ENCODE measurements around the gene PSD4.

PSD4 gene

DNA sequence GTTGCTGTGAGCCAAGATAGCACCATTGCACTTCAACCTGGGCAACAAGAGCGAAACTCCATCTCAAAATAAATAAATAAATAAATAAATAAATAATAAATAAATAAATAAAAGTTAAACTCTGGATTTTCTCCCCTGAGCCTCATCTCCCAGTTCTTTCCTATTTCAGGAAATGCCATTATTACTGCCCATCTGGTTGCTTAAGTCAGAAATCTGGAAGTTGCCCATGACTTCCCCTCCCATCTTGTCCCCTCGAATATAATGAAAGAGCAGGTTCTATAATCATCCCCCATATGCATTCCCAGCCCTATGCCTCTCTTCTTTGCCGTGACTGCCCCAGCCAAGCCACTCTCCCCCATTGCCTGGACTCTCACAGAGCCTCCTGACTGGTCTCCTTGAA is 4.2 kb upstream of the PSD4 start:
- DNase-seq = no peak

DNA sequence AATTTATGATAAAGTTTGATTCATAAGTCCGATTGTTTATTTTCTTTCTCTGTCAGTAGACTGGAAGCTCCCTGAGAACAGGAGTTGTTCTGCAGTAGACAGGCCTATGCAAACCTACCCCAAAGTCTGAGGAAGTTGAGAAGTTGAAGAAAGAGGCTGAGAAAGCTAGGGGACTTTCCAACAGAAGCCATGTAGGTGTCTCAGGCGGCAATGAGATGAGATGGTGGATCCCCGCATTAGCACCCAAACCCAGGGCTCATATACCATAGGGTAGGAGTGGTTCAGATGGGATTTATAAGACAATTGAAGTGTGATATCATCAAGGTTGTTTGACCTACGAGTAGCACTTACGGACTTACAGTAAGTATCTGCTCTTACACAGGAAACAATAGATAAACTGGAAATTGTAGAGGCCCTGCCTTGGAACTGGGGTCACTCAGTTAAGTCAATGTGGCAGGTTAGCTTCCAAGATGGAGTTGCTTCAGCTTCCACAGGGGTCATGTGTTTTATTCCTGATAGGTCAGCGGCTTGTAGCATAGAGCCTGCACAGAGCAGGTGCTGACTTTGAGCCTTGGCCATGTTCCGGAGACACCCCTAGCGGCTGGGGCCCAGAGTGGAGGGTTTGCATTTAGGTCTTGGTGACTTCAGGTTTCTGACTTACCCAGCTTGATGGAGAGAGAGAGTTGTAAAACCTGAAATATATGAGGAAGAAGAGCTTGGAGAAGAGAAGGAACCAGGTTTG is 2.3 kb upstream of the PSD4 start:
- DNase-seq = no peak

DNA sequence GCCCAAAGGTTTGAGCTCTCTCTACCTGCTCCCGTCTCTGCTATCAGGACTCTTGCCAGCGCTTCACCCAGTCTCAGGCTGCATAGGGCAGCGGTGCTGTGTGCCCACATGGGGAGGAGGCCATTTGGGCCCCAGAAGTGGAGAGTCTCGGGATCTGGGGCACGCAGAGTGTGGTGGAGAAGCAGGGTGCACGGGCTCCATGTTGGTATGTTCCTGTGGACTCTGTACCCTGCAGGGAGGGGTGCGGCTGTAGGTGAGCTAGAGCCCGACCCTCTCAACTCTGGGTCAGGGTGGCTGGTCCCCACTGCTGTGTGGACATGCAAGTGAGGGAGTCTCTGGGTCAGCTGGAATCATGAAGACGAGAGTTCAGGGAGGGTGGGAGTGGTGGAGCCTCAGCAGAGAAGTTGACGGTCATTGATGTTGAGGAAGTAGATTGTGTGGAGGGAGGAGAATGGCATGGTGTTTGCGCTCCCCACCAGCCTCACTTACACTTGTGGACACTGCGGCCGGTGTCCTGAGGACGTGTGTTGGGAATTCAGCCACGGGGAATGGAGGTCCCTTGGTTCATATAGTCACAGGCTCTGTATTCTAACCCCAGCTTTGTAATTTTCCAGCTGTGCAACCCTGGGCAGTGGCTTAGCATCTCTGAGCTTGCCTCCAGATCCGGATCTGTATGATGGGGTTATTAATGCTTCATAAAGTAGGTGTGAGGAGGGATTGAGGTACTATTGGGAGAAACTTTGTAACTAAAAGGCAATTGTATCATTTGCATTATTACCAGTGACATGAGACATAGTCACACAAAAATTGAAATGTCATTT is 840 bp upstream of the PSD4 start:
- no peak for DNase-seq

GRCh38 chr2:113174376-113174750 is 592 bp downstream of the PSD4 start:
- no peak for DNase-seq

DNA sequence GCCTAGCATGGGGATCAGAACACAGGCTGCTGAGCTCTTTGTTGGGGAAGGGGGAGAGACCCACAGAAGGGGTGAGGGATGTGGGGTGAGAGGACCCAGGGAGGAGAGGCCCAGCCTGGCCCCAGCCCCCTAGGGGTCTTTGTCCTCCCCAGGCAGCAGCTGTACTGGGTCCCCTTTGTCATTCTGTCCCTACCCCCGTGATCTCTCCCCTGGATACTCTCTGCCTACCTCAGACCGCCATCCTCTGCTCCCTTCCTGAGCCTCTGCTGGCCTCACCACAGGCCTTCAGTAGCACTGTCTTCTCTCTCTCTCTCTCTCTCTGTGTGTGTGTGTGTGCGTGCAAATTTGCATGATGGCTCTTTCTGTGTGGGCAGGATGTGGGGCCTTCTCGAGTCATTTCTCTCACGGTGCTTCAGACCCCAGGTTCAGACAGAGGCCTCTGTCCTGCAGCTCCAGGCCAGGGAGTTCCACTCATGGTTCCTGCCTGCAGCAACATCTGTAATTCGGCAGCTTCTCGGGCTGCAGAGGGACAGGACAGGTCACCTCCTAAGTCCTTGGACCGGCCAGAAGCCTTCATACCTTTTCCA is 1.4 kb downstream of the PSD4 start:
- no peak for DNase-seq

DNA sequence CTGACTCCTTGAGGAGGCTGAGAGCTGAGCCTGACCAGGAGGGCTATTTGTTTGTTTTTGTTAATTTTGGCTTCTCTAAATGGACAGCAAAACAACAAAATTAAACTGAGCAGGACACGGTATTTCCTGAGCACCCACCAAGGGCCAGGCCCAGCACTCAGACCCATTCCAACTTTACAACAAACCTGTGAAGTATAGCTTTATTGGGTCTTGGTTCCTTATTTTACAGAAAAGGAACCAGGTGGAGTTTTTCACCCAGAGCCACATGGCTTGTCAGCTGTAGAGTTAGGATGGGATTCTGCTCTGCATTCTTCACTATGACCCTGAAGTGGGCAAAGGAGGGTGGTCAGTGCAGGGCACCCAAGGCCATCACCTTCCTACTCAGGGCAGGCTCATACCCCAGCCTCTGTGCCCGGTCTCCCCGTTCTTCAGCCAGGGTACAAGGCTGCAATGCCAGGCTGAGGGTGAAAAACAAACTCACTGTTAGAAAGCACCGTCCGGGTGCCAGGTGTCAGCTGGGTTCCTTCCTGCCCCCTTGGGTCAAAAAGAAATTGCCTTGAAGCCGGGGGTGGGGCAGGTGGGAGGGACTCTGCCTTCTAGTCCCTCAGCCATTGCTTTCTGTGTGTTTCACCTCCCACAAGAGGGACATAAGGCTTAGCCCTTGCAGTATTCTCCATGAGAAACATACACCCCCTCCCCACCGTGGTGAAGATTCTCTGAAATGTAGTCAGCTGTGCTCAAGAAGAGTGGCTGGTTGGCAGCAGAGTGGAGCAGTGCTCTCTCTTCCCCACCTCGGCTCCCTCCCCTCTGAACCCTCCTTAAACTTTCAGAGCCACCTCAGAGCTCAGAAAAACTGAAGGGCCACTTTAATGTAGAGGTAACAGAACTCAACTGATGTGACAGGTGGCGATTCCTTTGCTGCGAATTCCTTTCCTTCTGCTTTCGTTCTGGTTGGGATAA is 2.2 kb downstream of the PSD4 start:
- no peak for DNase-seq

- DNase-seq = no peak
Measured at GRCh38 chr2:113176696-113177355, 3.1 kb downstream of the PSD4 start.

DNA sequence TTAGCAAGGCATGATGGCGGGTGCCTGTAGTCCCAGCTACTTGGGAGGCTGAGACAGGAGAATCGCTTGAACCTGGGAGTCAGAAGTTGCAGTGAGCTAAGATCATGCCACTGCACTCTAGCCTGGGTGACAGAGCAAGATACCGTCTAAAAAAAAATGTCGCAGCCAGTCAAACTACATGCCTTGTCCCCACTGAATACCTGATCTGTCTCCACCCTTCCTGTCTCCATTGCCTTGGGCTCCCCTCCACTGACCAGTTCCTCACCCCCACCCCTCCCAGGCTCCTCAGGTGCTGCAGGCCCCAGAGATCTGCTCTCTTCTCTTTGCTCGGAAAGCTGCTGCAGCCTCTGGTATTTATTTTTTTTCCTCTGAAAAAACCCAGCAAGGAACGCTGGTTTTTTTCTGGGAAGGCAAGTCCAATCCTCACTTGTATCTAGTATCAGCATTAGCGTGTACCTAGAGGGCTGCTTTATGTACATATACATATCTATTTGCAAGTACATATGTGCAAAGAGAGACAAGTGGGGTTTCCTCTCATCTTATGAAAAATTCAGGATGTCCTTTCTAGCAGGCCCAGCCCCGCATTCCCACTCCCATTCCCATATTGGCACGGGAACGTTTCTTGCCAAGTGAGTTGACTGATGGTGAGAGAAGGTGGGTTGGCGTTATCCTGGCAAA is 4.4 kb downstream of the PSD4 start:
- DNase-seq = no peak

- DNase-seq = no peak
Measured at GRCh38 chr2:113178891-113179290, 5.1 kb downstream of the PSD4 start.

GRCh38 chr2:113179446-113180045 is 5.8 kb downstream of the PSD4 start:
- DNase-seq = no peak

DNA sequence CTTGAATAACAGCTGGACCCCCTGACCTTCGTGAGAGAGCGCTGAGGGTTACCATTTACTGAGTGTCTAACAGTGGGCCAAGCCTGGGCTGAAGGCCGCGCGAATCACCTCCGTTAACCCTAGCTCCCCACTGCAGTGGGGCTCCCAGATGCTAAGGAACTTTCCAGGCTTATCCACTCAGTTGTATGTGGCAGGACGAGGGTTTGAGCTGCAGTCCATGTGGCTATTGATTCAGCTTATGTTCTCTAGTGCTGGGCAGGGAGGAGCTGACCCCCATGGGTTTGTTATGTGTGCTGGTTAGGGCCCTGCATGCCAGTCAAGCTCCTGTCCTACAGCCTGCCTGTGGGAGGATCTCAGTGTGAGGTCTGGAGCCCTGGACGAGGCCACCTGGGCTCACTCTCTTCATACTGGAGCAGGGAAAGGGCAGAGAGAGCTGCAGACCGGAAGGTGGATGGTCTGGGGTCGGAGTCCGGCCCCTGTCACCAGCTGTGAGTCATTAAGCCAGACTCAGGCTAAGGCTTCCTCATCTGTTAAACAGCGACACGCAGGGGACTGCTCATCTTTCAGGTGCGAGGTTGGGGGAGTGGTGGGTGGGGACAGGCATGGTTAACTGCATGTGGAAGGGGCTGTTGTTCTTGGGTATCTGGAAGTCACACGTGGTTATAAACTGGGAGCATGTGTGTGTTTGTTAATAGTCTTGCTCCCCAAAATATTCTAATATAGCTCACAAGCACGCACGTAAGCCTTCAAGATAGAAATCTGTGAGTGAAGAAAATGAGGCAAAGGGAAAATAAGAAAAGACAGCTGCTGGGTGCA is 6.6 kb downstream of the PSD4 start:
- no peak for DNase-seq

DNA sequence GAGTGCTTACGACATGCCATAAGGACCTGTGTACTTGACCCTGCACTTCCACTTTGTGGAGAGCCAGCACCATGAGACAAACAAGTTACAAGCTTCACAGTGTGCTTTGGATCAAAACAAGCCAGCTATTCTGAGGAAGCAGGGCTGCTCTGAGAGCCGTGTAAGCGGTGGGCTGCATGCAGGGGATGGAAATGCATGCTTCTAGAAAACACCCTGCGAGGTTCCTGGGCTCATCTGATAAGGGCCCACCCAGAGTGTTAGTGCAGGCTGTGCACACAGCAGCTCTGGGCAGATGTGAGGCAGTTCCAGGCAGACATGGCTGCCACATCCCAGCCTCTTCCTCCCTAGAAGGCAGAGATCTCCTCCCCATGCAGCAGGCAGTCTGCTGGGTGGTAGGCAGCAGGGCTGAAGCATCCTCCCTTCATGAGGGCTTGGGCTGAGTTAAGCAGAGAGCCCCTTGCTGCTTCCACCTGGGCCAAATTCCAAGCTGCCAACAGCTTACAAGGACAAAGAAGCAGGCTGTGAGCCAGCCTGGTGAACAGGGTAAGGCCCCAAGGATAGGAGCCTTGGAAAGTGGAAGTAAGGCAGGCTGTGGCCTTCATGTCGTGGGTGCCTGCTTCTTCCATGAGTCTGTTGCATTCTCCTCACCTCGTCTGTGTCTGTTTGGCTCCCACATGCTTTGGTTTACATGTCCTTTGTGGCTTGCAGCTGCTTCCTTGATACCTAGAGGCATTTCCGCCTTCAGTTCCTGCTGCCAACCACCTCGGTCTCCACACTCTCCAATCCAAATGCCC is 7.7 kb downstream of the PSD4 start:
- no peak for DNase-seq

DNA sequence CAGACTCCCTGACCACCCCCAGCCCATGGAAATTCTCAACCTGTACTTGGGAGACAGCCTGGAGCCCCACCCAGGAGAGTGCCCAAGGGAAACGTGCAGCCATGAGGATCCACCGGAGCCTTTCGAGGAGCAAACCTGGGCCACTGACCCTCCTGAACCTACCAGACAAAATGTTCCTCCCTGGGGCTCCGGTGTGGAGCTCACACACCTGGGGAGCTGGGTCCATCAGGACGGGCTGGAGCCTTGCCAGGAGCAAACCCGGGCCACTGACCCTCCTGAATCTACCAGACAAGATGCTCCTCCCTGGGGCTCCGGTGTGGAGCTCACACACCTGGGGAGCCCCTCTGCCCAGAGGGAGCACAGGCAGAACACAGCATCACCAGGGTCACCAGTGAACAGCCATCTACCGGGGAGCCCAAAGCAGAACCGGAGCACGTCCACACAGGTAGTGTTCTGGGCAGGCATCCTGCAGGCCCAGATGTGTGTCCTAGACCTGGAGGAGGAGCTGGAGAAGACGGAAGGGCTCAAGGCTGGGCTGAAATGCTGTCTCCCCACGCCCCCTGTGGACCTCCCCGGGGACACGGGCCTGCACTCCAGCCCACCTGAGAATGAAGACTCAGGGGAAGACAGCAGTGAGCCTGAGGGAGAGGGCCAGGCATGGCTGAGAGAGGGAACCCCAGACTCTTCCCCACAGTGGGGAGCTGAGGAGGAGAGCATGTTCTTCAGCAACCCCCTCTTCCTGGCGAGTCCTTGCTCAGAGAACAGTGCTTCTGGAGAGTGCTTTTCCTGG is 8.9 kb downstream of the PSD4 start:
- no peak for DNase-seq

GRCh38 chr2:113183264-113183663 is 9.5 kb downstream of the PSD4 start:
- no peak for DNase-seq

DNA sequence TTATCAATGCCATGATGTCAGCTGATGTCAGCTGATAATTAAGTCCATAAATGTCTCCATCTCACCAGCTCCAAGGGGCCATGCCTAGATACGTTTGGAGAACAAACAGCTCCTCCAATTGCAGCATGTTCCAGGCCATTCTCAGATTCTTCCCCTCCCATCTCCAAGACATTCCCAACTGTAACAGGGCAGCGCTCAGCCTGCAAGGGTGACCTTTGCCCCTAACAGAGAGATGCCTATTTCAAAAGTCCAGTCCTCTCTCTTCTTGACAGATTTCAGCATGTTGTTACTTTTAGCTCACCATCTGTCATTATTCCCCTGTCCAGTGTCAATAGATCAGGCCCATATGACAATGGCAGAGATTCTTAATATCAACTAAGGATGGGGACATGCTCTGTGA is 9.9 kb downstream of the PSD4 start:
- DNase-seq = no peak

DNA sequence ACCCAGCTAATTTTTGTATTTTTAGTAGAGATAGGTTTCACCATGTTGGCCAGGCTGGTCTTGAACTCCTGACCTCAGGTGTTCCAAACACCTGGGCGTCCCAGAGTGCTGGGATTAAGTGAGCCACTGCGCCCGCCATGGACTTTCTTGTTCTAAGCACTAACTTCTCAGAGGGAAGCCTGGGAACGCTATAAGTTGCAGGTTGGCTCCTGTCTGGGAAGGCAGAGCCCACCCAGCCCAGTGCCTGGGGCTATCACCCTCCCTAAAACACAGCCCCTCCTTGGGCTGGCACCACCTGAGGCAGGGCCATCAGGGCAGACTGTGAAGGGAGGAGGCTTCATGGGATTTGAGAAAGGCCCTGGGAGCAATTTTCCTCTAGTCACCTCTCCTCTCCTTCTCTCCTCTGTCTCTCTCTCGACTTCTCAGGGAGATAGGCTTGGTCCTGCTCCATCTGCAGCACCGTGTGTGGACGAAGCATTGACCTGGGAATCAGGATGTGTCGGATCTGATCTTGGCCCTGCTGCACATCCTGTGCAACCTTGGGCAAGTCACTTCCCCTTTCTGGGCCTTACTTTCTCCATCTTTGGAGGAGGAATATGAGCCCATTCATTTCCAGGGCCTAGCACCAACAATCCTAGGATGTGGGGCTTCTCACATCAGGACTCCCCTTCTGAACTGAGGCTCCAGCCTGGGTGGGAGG is 10.9 kb downstream of the PSD4 start:
- DNase-seq = no peak

GRCh38 chr2:113185664-113186432 is 12.1 kb downstream of the PSD4 start:
- no peak for DNase-seq
